Natural killer cell (primary cell): ENCODE data around the gene IL17RE. TPM values are rescaled to one million over a fixed set of nuclear protein-coding genes. Genes with fewer than 3 reads are reported as not detected.
"Not testable (repeated sequence)": the region's sequence is repeated elsewhere in the genome, so short reads cannot be mapped to it uniquely, and the experiment has no call there.

ENCODE experiments used
- ATAC-seq, 3 donors: fragments of 150-1000 bp in 2 of 3; fragments of 200-7000 bp in 1 of 3; cut with Tn5 transposase; 1 replicate in 1 of 3; 2 replicates in 2 of 3; pipeline ENCODE4 v1.10.0; 2021; ENCODE audit warnings: mild to moderate bottlenecking in 2 of 3, moderate library complexity in 2 of 3
- DNase-seq, 2 donors: peaks; one replicate each; pipeline versions ENCODE4 v3.0.0 to v3.0.0-alpha.2; 2013 to 2021; ENCODE audit warnings: mixed read lengths in 1 of 2
- H3K27ac ChIP-seq: one replicate; pipeline ENCODE4 v1.5.1; 2013; ENCODE audit warnings: mild to moderate bottlenecking, low read length
- H3K27me3 ChIP-seq: one replicate; pipeline ENCODE4 v1.6.1; 2013; ENCODE audit warnings: low read length; ENCODE audit not compliant: control insufficient read depth, insufficient read depth
- H3K36me3 ChIP-seq: one replicate; pipeline ENCODE4 v1.6.1; 2013; ENCODE audit warnings: low read length; ENCODE audit not compliant: control insufficient read depth, insufficient read depth
- H3K4me1 ChIP-seq: one replicate; pipeline ENCODE4 v1.6.1; 2013; ENCODE audit warnings: low read length; ENCODE audit not compliant: control insufficient read depth, insufficient read depth
- H3K4me3 ChIP-seq: one replicate; pipeline ENCODE4 v1.5.1; 2013; ENCODE audit warnings: low read length
- H3K9me3 ChIP-seq: one replicate; pipeline ENCODE4 v1.6.1; 2013; ENCODE audit warnings: low read length; ENCODE audit not compliant: control insufficient read depth, insufficient read depth
- H3K27ac Mint-ChIP-seq, 2 donors: one replicate each; pipeline ENCODE4 v1.8.0; 2022; ENCODE audit warnings: mild to moderate bottlenecking in 2 of 2, mixed read lengths in 2 of 2, moderate library complexity in 1 of 2
- H3K27me3 Mint-ChIP-seq, 2 donors: one replicate each; pipeline ENCODE4 v1.8.0; 2022; ENCODE audit warnings: low read depth in 2 of 2, mixed read lengths in 2 of 2
- H3K36me3 Mint-ChIP-seq: one replicate; pipeline ENCODE4 v1.8.0; 2022; ENCODE audit warnings: mixed read lengths
- H3K4me1 Mint-ChIP-seq, 2 donors: one replicate each; pipeline ENCODE4 v1.8.0; 2022; ENCODE audit warnings: mixed read lengths in 2 of 2
- H3K4me3 Mint-ChIP-seq: one replicate; pipeline ENCODE4 v1.8.0; 2022; ENCODE audit warnings: mild to moderate bottlenecking, moderate library complexity, mixed read lengths
- H3K9me3 Mint-ChIP-seq, 2 donors: one replicate each; pipeline ENCODE4 v1.8.0; 2022; ENCODE audit warnings: mixed read lengths in 2 of 2
- WGBS: methylation state at CpG from one replicate; pipeline ENCODE4 v1.1.7; 2013; ENCODE audit warnings: missing lambda C conversion rate; ENCODE audit not compliant: insufficient coverage; 5-methylcytosine and 5-hydroxymethylcytosine counted together
- intact Hi-C: fragments of 100-400 bp; cut with micrococcal nuclease; formaldehyde crosslinking; loops from one replicate; pipeline ENCODE4 v1.14.2; 2022
- total RNA-seq, 4 donors: library from RNA; stranded (reverse); fragments of 120-200 nt in 1 of 4; gene quantifications; one replicate each; pipeline versions ENCODE4 v1.2.3 to v1.2.4, GENCODE V29; 2013 to 2022
- TF ChIP-seq, protein P1 (sequence below): fragments of 200-600 bp; IDR thresholded peaks from one replicate; pipeline ENCODE4 v1.8.0; 2022; ENCODE audit warnings: antibody characterized with exemption

Gene IL17RE
- total RNA-seq, 3 donors from 2014 or later (not counting 1 experiment from before 2014, with no cell fraction given) = 0.28 to 2.5 (median 1.5) TPM

GRCh38 chr3:9867106-9867505 lies 35.5 kb upstream of the IL17RE start:
- Mint-ChIP-seq H3K4me1 (peaks cover 3 to 4% of the 10 kb centered on the region in 2 donors), H3K27me3 (no peaks in the 10 kb centered on the region), H3K9me3 (no peaks in the 10 kb centered on the region), H3K36me3 (no peaks in the 10 kb centered on the region), H3K4me3 (no peak overlapping the region), H3K27ac (no peak overlapping the region)
- Histone ChIP-seq H3K27ac (no peak overlapping the region), H3K9me3 (no peaks in the 10 kb centered on the region), H3K27me3 (no peaks in the 10 kb centered on the region), H3K36me3 (no peaks in the 10 kb centered on the region), H3K4me1 (peaks cover 14% of the 10 kb centered on the region), H3K4me3 (no peak overlapping the region)
- ATAC-seq = no peak
- intact Hi-C loops = no loop called here
- TF ChIP-seq, protein P1, sequence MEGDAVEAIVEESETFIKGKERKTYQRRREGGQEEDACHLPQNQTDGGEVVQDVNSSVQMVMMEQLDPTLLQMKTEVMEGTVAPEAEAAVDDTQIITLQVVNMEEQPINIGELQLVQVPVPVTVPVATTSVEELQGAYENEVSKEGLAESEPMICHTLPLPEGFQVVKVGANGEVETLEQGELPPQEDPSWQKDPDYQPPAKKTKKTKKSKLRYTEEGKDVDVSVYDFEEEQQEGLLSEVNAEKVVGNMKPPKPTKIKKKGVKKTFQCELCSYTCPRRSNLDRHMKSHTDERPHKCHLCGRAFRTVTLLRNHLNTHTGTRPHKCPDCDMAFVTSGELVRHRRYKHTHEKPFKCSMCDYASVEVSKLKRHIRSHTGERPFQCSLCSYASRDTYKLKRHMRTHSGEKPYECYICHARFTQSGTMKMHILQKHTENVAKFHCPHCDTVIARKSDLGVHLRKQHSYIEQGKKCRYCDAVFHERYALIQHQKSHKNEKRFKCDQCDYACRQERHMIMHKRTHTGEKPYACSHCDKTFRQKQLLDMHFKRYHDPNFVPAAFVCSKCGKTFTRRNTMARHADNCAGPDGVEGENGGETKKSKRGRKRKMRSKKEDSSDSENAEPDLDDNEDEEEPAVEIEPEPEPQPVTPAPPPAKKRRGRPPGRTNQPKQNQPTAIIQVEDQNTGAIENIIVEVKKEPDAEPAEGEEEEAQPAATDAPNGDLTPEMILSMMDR = no peak
- no peak for DNase-seq
- 80% methylated on average over 12 of the region's 12 CpGs for WGBS

DNA sequence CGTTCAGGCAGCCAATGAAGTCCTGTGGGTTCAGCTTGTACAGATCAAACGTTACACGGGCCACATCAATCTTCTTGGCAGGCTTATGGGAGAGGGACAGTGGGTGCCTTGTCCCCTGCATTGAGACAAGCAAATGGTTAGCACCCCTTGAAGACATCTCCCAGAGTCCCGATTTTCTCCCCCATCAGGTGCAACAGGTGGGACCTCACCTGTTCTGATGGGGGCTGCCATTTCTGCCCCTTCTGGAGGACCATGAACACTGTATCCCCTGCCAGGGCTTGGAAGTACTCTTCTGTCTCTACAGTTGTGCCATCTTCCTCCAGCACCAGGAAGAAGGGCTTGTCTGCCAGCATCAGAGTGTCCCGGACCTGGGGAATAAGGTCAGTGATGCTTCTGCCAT lies 32.7 kb upstream of the IL17RE start:
- Mint-ChIP-seq H3K36me3 (no peaks in the 10 kb centered on the region), H3K4me1 (no peaks in the 10 kb centered on the region), H3K9me3 (no peaks in the 10 kb centered on the region), H3K27me3 (no peaks in the 10 kb centered on the region), H3K27ac (no peak overlapping the region), H3K4me3 (no peak overlapping the region)
- ATAC-seq (no peak), DNase-seq (no peak)
- intact Hi-C loops = no loop called here
- 88% methylated on average over 5 of the region's 5 CpGs for WGBS
- H3K27ac ChIP-seq = no peak overlapping the region
- H3K4me1 ChIP-seq = no peaks in the 10 kb centered on the region
- no peaks in the 10 kb centered on the region for H3K36me3 ChIP-seq
- no peaks in the 10 kb centered on the region for H3K9me3 ChIP-seq
- TF ChIP-seq, protein P1 = no peak
- H3K27me3 ChIP-seq = no peaks in the 10 kb centered on the region
- H3K4me3 ChIP-seq = no peak overlapping the region

DNA sequence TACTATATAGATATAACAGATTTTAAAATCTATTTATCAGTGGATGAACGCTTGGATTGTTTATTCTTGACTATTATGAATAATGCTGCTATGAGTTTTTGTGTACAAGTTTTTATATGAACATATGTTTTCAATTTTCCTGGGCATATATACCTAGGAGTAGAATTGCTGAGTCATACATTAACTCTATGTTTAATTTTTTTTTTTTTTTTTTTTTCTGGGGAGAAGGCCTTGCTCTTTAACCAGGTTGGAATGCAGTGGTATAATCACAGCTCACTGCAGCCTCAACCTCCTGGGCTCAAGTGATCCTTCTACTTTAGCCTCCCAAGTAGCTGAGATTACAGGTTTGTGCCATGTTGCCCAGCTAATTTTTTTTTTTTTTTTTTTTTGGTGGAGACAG lies 31.7 kb upstream of the IL17RE start:
- no peak overlapping the region for H3K27ac Mint-ChIP-seq
- ATAC-seq = no peak

DNA sequence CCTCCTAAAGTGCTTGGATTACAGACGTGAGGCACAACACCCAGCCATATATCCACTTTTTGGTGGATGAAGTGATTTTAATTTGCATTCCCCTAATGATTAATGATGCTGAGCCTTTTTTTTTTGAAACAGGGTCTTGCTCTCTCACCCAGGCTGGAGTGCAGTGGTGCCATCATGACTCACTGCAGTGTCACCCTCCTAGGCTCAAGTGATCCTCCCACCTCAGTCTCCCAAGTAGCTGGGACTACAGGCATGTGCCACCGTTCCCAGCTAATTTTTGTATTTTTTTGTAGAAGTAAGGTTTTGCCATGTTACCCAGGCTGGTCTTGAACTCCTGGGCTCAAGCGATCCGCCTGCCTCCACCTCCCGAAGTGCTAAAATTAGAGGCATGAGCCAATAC lies 30.6 kb upstream of the IL17RE start:
- H3K9me3 ChIP-seq, H3K4me3 Mint-ChIP-seq, H3K9me3 Mint-ChIP-seq, H3K27me3 ChIP-seq, H3K4me3 ChIP-seq, H3K36me3 Mint-ChIP-seq, H3K27ac Mint-ChIP-seq, H3K4me1 Mint-ChIP-seq, H3K27me3 Mint-ChIP-seq, H3K36me3 ChIP-seq, H3K4me1 ChIP-seq, DNase-seq, H3K27ac ChIP-seq, ATAC-seq, intact Hi-C loops: not testable (repeated sequence)
- 96% methylated on average over 4 of the region's 5 CpGs for WGBS

More for the DNA sequence above, 31.7 kb upstream of the IL17RE start:
- no peaks in the 10 kb centered on the region for H3K4me1 ChIP-seq
- WGBS = no CpG with 5 or more reads among the region's 1 CpG
- intact Hi-C loops = no loop called here
- H3K9me3 ChIP-seq = no peaks in the 10 kb centered on the region
- no peaks in the 10 kb centered on the region for H3K27me3 ChIP-seq
- no peak overlapping the region for H3K4me3 ChIP-seq
- Mint-ChIP-seq H3K4me3 (no peak overlapping the region), H3K4me1 (no peaks in the 10 kb centered on the region), H3K27me3 (no peaks in the 10 kb centered on the region), H3K36me3 (no peaks in the 10 kb centered on the region), H3K9me3 (no peaks in the 10 kb centered on the region)
- no peak overlapping the region for H3K27ac ChIP-seq
- TF ChIP-seq, protein P1 = no peak
- no peak for DNase-seq
- H3K36me3 ChIP-seq = no peaks in the 10 kb centered on the region
